Right forelimb (tissue), 1 donor: Measurements from ENCODE around the gene TCERG1L.

Experiments used
- DNase-seq: peaks from one replicate; pipeline ENCODE4 v3.0.0-alpha.2; 2018

TCERG1L gene

GRCh38 chr10:131080571-131080970 is 230.9 kb downstream of the TCERG1L start:
- no peak for DNase-seq

DNA sequence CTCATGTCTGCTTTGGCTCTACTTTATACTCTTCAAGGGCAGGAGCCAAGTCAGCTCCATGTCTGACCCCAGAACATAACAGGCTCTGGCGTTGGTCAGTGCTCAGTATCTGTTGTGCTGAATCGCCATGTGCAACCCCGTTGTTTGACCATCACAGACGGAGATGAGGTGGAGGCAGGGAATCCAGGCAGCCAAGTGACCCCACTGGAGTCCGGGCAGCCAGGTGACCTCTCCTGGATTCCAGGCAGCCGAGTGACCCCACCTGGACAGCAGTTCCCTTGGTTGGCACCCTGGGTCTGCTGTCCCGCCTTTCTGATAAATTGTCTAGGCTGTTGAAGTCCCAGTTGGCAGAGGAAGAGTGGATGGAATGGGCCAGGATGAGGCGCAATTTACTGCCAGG is 232.2 kb downstream of the TCERG1L start:
- peak; percentile 9 for DNase-seq

DNA sequence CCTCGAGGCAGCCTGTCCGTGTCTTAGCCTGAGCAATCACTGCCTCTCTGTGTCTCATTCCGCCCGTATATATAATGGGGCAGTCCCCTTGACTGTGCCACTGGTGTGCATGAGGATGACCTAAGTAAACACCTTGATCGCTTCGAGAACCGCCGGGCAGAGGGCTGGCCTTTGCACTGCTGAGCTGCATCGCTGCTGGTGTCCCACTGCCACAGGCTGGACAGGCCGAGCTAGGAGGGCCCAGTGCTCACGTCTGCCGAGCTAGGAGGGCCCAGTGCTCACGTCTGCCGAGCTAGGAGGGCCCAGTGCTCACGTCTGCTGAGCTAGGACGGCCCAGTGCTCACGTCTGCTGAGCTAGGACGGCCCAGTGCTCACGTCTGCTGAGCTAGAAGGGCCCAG is 232.6 kb downstream of the TCERG1L start:
- peak; percentile 11 for DNase-seq

GRCh38 chr10:131078131-131078881 is 233.2 kb downstream of the TCERG1L start:
- no peak for DNase-seq

GRCh38 chr10:131077724-131078123 is 233.8 kb downstream of the TCERG1L start:
- DNase-seq = peak; percentile 11

GRCh38 chr10:131077031-131077430 is 234.5 kb downstream of the TCERG1L start:
- peak; percentile 15 for DNase-seq

DNA sequence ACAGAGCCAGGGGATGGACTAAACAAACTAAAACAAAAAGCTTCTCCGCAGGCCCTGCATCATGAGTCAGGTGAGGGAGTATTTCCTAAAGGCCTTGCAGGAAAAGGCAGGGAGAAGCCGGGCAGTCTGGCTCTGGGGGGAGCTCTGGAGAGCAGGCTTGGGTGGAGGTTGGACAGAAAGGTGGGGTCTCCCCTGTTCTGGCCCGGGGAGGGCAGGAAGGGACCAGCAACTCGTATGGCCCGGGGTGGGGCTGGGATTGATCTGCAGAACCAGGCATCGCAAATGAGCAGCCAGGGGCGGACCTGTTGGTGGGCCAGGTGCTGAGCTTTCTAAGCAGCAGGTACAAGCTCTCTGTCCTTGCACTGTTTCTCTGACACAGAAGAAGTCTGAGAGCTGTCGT is 235.2 kb downstream of the TCERG1L start:
- DNase-seq = no peak

GRCh38 chr10:131075218-131075770 is 236.2 kb downstream of the TCERG1L start:
- DNase-seq = peak; percentile 30

GRCh38 chr10:131074682-131075081 is 236.8 kb downstream of the TCERG1L start:
- no peak for DNase-seq

GRCh38 chr10:131073469-131074035 is 238.0 kb downstream of the TCERG1L start:
- peak; percentile 24 for DNase-seq

- DNase-seq = peak; percentile 30
Observed at GRCh38 chr10:131072651-131073468, 238.7 kb downstream of the TCERG1L start.

DNA sequence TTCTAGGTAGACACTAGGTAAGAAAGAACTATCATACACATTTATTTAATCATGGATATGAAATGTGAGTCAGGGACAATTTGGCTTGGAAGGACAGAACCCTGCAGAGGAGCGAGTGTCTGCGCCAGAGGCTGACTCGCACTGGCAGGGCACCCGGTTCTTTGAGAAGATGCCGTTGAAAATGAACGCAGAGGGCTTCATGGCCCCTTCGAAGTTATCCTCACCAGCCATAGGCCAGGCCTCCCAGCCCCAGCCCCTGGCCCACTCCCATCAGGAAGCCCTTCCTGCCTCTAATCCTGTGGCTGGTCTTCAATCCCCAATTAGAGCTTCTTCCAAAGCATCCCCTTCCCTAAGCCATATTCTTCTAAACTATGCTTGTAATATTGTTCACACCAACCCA is 239.8 kb downstream of the TCERG1L start:
- peak; percentile 2 for DNase-seq

DNA sequence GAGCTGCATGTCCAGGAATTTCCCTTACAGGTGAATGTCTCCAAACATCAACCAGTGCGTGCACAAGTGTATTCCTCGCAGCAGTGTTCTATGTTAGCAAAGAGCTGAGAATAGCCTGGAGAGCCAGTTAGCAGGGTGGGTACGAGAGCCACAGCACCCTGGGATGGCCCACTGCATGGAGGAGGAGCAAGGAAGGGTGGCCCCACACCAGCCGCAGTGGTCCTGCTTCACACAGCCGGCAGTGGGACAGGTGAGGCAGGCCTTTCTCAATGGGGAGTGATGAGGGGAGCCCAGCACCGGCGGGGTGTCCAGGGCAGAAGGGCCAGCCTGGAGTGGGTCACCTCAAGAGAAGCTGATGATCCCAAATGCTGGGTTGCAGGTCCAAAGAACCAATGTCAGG is 240.7 kb downstream of the TCERG1L start:
- DNase-seq = no peak

GRCh38 chr10:131068760-131069159 is 242.8 kb downstream of the TCERG1L start:
- no peak for DNase-seq

DNA sequence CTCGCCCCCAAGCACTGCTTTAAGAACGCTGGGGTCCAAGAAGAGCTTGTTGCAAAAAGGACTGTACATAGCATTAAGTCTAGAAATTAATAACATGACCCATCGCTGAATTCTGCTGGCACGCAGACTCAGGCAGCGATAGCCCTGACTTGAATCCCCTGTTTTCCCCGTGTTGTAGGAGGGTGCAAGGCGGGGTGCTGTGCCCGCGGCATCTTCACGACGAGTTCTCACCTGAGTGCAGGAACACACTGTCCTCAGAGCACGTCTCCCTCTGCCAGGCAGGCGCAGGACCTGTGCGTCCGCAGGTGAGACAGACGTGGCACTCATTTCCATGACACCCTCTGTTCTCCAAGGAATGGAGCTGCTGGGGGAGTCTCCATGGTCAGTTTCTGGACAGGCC is 243.2 kb downstream of the TCERG1L start:
- no peak for DNase-seq

DNA sequence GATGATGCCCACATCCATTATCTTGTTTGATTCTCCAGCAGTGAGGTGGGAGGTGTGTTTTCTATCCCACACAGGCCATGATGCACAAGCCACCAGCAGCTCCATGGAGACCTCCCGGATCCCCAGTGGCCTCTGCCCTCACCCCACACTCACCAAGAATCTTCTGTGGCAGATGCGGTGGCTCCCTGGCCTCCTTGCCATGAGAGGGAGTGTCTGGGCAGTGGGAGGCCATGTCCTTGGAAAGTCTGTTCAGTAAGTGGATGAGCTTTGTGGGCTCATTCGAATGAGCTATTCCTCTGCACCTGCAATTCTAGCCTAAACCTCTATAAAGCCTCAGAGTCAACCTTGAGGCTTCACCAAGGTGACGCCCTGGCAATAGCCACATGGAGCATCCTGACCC is 243.8 kb downstream of the TCERG1L start:
- DNase-seq = no peak

DNA sequence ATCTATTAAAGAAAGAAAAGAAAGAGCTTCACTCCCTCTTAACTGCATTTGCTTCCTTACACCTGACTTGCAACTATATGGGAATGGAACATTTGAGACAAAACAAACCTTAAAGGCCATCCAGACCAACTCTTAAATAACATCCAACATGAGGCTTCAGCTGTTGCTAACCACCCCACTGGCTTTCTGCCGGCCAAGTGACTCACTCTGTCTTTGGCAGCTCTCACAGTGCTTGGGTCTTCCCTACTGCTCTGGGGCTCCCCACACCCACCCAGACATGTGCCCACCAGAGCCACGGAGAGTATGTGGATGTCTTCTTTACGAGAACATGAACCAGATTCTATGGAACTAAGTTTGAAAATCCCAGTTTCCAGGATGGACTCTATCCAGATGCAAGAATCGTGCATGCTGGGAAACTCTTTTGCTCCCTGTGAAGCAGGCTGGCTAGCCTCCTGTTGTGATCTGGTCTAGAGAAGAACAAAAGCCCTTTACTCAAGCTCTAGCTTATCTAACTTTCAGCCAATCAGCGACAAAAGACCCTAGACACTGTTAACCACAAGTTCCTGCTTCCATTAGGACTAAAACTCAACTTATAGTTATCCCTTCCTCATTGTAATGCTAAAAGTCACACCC is 245.7 kb downstream of the TCERG1L start:
- DNase-seq = peak; percentile 39

DNA sequence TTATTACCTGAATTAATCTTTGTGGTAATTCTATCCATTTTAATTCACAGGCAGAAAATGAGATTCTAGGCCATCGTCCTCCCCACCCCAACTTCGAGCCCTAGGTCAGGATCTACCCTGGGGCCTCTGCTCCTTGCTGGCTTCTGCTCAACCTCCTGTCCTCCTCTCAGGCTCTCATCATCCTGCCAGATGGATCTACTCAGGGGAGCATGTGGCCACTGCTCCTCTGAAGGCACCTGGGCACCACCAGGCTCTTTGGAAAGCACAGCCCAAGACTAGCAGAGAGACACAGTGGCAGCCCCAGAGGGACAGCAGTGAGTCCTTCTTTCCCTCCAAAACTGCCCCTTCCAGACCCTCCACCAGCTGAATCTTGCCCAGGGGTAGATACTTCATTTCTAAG is 248.2 kb downstream of the TCERG1L start:
- peak; percentile 12 for DNase-seq

GRCh38 chr10:131062621-131063260 is 248.8 kb downstream of the TCERG1L start:
- peak; percentile 21 for DNase-seq

DNA sequence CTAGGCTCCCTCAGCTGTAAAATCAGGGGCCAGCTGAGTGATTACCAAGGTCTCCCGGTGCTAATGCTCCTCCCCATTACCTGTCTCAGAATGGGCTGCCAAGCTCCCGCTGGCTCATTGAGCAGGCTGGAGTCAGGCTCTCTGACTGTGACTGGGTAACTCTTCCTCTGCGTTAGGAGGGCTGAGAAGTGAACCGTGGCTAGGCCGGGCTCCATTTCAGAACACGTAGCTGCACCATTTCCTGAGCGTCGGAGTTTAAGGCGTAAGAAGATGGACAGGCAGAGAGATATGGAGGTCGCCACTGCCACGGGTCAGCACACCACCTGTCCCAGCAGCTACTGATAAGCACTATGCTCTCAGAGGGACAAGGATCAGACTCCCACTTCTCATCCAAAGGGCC is 250.3 kb downstream of the TCERG1L start:
- peak; percentile 7 for DNase-seq

GRCh38 chr10:131059881-131060280 is 251.6 kb downstream of the TCERG1L start:
- no peak for DNase-seq

GRCh38 chr10:131058799-131059198 is 252.7 kb downstream of the TCERG1L start:
- no peak for DNase-seq

DNA sequence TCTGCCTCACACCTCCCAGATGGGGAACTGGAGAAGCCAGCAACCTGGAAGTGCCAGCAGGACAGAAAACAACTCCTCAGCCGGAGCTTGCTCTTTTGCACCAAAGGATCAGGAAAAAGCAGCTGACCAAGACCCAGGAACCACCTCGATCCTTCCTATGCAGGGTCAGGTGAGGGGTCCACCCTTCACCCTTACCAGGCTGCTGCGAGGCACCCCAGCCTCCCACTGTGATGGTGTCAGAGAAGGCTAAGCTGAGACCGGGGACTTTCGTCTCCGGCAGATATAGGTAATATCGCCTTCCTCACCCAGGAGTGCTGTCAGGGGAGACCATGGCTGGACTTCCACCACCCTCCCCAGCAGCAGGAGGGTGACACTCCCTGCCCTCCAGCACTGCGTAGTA is 254.7 kb downstream of the TCERG1L start:
- no peak for DNase-seq
